GM18858 (cell line): Measurements from ENCODE around the gene AOPEP.

Source experiments
- ATAC-seq: cut with Tn5 transposase; IDR thresholded peaks from one replicate; pipeline ENCODE4 v1.9.1; 2021; ENCODE audit not compliant: unreplicated experiment

Gene AOPEP

DNA sequence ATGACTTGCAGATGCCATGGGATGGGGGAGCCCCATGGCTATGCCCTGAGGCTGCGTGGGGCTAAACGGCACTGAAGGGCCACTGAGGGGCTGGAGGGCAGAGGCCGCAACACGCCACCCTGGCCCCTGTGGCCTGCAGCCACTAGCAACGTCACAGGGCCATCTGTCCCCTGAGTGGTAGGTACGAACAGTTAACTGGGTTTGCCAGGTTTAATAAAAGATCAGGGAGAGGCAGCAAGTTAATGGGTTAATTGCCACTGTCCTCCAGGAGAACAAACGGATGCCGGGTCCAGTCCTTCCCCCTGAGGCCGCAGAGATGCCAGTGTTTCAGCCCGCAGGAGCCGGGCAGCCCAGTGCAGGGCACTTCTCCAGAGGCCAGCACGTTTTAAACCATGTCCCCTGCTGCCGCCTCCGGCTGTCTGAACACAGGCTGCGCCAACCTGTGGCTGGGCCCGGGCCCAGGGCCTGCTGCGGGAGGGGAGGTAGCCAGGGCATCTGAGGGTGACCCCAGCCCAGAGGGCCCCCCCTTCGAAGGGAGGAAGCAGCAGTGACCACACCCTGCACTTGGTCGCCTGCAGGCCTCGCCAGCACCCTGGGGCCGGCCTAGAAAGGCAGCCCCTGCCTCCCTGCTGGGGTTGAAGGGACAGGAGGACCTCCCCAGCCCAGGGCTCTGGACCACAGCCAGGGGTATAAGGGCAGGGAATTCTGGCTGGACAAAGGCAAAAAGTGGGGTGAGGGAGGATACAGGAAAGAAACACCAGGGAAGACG lies 363.7 kb downstream of the AOPEP start:
- no peak for ATAC-seq

GRCh38 chr9:95090871-95091577 lies 364.5 kb downstream of the AOPEP start:
- no peak for ATAC-seq

DNA sequence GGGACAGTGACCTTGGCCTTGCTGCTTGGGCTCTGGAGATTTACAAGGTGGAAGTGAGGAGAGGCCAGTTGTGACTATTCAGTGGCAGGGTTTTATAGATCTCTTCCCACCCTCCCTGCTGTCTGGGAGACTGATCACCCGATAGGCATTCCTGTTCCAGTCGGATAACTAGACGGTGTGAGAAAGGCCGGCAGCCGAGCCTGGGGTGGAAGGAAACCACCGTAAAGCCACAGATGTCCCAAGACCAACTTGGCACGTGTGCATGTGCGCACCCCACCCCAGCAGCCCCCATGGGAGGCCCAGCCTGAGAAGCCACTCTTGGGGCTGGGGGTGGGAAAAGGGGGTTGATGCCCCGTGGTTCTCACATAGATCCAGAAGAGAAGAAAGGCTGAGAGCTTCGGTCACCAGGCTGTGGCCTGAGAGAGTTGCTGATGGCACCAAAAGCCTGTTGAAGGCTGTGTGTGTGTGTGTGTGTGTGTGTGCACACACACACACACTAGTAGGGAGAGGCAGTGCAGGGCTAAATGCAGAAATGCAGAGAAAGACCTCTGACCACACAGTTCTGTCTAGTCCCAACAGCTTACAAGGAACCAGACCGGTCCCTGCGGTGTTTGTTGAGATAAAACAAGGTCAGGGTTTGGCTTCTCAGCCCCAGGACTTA lies 365.2 kb downstream of the AOPEP start:
- ATAC-seq = no peak

- ATAC-seq = no peak
These were observed 366.0 kb downstream of the AOPEP start for GRCh38 chr9:95092262-95093072.

- ATAC-seq = no peak
These were observed 367.1 kb downstream of the AOPEP start for GRCh38 chr9:95093586-95093985.

DNA sequence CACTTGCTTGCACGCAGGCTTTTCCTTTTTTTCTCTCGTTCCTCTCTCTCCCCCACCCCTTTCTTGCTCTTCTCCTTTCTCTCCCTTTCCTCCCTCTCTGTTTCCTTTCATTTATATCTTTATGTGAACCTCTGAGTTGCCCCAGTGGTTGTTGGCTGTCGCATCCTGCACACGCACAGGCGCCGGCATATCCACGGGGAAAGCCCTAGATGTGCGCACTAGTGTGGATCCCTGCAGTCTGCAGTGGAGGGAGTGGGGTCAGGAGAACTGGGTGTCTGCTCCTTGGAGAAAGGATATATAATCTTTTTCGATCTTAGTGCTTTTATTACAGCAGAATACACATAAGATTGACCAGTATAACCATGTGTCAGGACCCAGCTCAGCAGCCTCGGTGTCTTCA lies 367.5 kb downstream of the AOPEP start:
- no peak for ATAC-seq

DNA sequence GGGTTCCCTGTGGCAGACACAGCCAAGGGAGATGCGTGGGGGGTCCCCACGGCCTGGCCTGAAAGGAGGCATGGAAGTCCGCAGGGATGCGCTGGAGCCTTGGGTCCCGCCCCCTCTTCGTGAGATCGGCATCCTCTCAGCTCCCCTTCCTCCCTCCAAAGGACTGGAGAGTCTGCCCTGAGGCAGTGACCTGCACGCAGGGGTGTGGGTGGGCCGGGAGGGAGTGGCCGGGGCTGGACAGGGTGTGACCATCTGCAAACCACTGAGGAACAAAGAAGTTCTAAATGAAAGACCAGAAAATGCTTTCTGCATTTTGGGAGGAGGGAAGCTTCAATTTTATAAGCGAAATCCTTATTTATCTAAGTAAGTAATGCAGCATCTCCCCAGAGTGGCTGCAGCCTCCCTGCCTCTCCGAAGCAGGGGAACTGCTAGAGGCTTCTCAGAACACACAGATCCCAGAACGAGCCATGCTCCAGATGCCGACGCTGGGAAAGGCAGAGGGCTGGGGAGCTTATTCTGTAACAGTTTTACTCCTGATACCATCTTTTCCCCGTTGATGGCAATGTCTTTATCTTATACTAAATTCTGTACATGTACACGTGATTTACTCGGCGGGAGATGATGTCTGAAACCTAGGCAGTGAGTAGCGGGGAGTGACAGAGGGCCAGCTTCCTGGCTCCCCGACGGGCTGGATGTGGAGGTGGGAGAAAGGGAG lies 369.3 kb downstream of the AOPEP start:
- ATAC-seq = no peak

DNA sequence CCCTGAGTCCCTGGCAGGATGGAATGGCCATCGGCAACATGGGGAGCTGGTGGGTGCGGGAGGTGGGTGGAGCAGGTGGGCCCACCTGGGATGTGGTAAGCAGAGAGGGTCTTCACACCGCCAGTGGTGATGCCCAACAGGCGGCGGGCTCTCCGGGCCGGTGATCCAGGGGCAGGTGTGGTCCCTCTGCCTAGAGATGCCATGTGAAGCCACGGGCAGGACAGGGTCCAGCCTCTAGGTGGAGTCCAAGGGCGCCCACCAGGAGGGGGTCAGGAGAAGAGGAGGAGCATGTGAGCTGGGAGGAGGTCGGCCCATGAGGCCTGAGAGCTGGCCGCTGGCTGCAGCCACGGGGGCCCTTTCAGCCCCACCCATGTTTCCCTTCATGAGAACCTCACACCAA lies 369.9 kb downstream of the AOPEP start:
- ATAC-seq = no peak

DNA sequence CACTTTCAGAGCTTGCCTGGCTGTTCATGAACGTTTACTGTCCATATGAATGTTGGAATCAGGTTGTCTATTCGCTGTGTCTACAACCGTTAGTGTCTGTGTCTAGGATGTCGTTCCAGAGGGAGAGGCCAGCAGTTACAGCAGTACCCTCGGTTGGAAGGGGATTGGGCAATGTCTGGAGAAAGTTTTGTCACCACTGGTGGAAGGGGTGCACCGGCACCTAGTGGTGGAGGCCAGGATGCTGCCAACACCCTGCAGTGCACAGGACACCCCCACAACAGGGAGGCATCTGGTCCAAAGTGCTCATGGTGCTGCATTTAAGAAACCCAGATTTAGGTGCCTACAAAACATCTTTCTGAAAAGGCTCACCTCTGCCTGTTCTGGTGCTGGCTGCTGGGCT lies 370.3 kb downstream of the AOPEP start:
- no peak for ATAC-seq

GRCh38 chr9:95097279-95097678 lies 370.8 kb downstream of the AOPEP start:
- no peak for ATAC-seq

GRCh38 chr9:95098391-95098921 lies 372.0 kb downstream of the AOPEP start:
- no peak for ATAC-seq

GRCh38 chr9:95099321-95100070 lies 373.0 kb downstream of the AOPEP start:
- ATAC-seq = no peak

DNA sequence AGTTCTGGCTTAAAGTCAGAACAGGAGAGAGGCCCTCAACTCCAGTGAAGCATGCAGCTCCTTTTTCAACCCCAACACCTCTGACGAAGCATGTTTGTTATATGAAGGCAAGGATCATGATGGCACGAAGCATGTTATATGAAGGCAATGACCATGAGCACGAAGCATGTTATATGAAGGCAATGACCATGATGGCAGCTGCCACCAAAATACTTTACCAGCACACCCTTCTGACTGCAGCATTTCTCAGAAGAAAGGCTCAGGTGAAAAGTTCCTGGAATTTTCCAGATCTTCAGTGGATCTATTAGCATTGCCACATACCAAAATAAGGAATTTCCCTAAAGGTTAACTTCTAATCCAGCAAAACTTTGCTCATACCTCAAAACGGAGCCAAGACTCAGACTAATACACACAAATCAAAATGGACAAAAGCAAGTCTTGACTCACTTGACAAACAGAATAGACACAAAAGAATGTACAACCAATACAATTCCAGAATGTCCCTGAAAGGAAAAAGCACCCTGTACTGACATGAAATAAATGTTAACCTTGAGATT lies 373.6 kb downstream of the AOPEP start:
- ATAC-seq = no peak

- no peak for ATAC-seq
These were observed 374.8 kb downstream of the AOPEP start for GRCh38 chr9:95101326-95101725.

GRCh38 chr9:95102001-95102433 lies 375.5 kb downstream of the AOPEP start:
- no peak for ATAC-seq

- ATAC-seq = no peak
These were observed 376.1 kb downstream of the AOPEP start for GRCh38 chr9:95102572-95102971.

DNA sequence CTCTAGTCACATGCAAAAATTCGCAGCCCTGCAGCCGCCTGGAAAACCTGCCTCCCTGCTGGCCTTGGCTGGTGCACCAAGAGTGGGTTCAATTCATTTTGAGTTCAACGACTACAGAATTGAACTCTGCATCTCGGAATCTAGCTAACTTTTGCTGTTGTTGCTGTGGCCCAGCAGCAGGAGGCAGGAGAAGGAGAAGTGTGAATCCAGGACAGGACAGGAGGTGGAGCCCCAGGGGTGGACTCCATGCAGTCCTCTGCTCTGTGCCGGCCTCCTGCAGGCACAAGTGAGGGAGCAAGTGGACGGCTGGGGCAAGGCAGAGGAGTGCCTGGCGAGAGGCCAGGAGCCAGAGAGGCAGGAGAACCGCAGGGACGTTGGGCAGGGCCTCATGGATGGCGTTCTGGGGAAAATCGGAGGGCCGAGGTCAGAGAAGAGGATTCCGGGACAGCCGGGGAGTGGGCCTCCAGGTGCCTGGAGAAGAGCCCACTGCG lies 376.8 kb downstream of the AOPEP start:
- no peak for ATAC-seq

DNA sequence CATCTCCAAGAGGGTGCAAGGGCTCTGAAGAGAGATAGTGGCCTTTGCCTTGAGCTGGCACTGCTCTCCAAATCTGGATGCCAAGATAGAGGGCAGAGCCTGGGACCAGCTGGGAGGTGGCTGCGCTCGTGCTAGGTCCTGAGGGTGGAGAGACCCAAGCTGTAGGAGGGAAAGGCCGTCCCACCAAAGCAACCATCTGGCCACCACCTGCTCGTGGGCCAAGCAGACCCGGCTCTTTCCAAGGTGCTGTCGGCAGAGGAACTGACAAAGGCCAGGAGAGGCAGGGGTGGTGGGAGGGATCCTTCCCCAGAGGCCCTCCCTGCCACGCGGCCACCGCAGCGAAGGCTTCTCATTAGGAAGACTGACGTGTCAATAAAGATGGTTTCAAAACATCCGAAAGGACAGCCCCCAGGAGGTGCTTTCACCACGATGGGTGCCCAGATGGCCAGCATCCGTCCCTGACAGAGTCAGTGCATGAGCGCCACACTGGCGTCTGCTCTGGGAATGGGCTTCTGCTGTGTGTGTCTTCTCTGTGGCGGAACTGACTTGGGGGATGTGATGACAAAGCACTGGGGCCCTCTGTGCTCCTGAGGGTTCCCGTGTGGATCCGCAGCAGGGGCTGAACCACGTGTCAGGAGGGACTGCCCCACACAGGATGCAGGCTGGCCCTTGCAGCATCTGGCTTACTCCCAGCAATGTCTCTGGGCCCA lies 377.5 kb downstream of the AOPEP start:
- ATAC-seq = no peak
